HG02759 (cell line): Measurements from ENCODE around the gene FN1.

Source experiments
- ATAC-seq: cut with Tn5 transposase; IDR thresholded peaks from one replicate; pipeline ENCODE4 v1.9.1; 2021; ENCODE audit warnings: mild to moderate bottlenecking, moderate library complexity; ENCODE audit not compliant: unreplicated experiment

FN1 gene

GRCh38 chr2:215435870-215436704, at the start of gene FN1:
FN1 (minus strand) TSS chr2:215436068; CDS start chr2:215435802, 266 bp downstream.
- ATAC-seq = peak; percentile 86

DNA sequence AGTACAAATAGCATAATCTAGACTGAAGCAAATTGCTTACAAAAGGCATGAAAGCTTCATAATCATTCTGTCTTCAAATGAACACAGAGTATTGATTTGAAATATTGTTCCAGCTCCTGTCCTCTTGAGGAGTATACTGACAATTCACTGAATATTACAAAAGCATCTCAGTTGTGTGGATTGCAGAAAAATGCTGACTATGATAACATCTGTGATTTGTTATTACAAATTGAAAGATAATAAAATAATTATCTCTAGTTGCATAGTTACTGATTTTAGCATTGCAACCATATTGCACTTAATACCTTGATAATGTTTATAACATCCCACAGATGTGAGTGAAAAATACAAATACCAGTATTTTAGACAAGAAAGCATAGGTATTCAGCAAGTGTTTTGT, 49.2 kb upstream of the FN1 start:
- ATAC-seq = no peak

DNA sequence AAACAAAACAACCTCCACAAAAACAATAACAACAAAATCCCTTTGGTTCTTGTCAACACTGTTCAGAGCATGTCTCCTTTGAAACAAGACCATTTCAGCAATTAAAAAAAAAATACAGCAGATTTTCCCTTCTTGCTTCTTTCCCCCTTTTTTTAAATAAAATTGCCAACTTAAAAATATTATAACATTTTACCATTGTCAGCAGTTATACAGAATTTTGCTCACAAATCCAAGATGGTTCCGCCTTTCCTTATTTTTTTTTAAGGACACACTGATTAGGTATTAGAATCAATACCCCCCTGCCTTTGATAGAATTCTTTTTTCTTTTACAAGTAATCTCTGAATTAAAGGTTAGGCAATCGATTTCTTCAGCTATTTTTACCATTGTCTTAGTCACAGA, 48.7 kb upstream of the FN1 start:
- no peak for ATAC-seq

GRCh38 chr2:215483431-215483830, 47.6 kb upstream of the FN1 start:
- ATAC-seq = no peak

GRCh38 chr2:215479536-215480240, 43.8 kb upstream of the FN1 start:
- ATAC-seq = no peak

DNA sequence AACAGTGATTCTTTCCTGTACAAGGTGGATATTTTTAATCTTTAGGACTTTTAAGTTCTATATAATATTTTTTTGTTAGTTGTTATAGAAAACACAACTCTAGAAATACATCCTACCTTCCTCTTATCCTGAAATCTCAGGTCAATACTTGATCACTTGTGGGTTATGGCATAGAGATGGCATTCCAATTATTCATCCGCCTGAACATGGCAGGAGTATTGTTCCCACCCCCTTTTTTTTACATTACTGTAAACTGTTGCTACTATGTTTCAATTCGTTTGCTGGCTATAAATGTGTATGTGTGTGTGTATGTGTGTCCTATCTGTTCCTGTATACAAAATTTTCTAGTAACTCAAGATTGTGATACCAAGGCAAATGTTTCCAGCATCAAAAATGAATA, 43.3 kb upstream of the FN1 start:
- no peak for ATAC-seq

DNA sequence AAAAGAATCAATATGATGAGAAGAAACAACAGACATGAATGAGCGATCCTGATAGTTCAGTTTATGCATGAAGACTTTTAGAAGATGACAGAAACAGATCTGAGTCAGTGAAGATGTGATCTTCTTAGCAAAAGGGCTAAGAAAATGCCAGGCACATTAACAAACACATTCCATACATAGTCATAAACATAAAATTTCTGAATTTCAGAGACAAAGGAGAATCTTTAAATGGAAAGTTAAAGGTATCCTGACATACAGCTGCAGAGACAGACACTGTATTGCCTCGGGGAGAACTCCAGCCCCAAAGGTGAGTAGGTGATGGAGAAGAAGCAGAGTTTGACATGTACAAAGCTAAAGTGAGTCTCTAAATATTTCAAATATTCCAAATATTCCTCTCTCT, 40.6 kb upstream of the FN1 start:
- no peak for ATAC-seq

GRCh38 chr2:215466097-215466909, 30.4 kb upstream of the FN1 start:
- no peak for ATAC-seq

GRCh38 chr2:215465256-215465655, 29.4 kb upstream of the FN1 start:
- ATAC-seq = no peak

GRCh38 chr2:215461836-215462532, 26.1 kb upstream of the FN1 start:
- no peak for ATAC-seq

- ATAC-seq = no peak
These were observed 25.0 kb upstream of the FN1 start for GRCh38 chr2:215460682-215461382.

GRCh38 chr2:215455958-215456357, 20.1 kb upstream of the FN1 start:
- no peak for ATAC-seq

DNA sequence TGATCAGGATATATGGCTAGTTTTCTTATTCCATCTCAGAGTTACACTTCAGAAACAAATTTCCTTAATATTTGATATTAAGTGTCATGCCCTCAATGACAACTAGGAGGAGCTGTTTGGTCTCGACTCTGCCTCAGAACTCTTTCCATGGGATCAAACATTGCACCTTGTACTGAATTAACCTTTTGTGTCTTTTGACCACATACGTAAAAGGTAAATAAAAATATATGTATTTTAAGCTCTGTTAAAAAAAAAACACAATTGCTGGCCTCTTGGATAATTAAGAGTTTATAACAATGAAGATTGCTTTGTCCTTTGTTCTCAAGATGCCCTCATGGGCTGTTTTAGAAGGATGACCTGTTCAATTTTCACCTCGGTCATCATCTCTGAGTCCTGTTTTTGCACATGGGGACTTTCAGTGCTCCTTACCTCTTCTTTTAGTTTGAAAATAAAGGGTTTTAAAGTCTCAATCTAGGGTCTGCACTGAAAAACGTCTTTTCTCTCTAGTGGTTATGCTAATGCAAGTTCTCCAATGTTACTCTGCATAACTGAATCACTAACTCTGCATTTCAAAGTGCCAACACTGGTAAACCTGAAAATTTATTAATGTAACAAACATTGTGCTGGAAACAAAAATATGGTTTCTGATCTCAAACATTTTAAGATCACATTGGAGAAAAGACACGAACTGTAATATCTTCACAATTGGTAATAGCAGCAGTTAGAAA, 18.8 kb upstream of the FN1 start:
- peak; percentile 55 for ATAC-seq

- no peak for ATAC-seq
These were observed 16.9 kb upstream of the FN1 start for GRCh38 chr2:215452725-215453124.

DNA sequence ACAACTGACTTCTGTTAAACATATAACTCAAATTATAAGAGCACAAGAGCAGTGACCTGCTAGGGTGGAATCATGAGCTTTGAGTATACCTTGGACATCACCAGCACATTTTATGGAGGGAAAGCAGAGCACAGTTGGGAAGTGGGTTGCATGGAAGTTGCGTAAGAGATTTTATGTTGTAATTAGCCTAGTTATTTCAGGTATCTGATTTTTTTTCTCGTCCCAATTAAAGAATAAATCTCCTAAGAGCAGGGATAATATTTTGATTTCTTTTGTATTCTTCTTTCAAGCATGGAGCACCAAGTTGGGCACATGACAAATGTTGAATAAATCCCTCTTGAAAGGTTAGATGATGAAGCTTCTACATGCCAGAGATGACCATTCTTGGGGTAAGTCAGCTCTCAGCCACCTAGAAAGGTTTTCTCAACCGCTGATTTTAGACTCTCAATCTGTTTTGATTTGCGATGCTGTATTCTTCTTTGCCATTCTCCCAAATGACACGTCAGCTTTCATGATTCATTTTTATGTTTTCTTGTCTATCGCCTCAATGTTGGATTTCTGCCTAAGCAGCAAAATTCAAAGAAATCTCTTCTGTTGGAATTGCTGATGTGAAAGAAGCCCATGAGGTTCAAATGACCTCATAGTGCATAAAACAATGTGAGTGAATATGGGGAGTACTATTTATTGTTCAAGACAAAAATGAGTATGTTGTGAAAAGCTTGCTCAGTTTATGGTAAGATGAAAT, 15.3 kb upstream of the FN1 start:
- ATAC-seq = no peak

- ATAC-seq = no peak
These were observed 14.5 kb upstream of the FN1 start for GRCh38 chr2:215450188-215451011.

GRCh38 chr2:215447673-215448081, 11.8 kb upstream of the FN1 start:
- no peak for ATAC-seq

GRCh38 chr2:215447056-215447455, 11.2 kb upstream of the FN1 start:
- ATAC-seq = no peak
